Neural cell (in vitro differentiated cells): ENCODE data around the gene ADCY1. TPM values are rescaled to one million over a fixed set of nuclear protein-coding genes. Genes with fewer than 3 reads are reported as not detected.

ENCODE experiments used
- H2AFZ ChIP-seq: fragments of 200-600, 300-800 bp; sonication (generic), shearing (Covaris generic); 2 replicates; pipeline ENCODE4 v1.6.0; 2014; ENCODE audit warnings: low read depth, mild to moderate bottlenecking, antibody characterized with exemption, low read length, moderate library complexity
- H3F3A ChIP-seq: fragments of 200-600 bp; shearing (Covaris generic); 2 replicates; pipeline ENCODE4 v1.6.1; 2016; ENCODE audit warnings: mild to moderate bottlenecking, moderate library complexity, mixed read lengths, antibody characterized with exemption, low read length; ENCODE audit not compliant: insufficient read depth, poor library complexity, severe bottlenecking
- H3K27ac ChIP-seq: fragments of 200-600, 300-800 bp; sonication (generic), shearing (Covaris generic); 2 replicates; pipeline ENCODE4 v1.5.1; 2014; ENCODE audit warnings: mild to moderate bottlenecking, low read length, moderate library complexity
- H3K27me3 ChIP-seq: fragments of 300-800, 200-600 bp; sonication (generic), shearing (Covaris generic); 2 replicates; pipeline ENCODE4 v1.6.0; 2014; ENCODE audit warnings: mild to moderate bottlenecking, low read depth, low read length, moderate library complexity; ENCODE audit not compliant: insufficient read depth
- H3K36me3 ChIP-seq: fragments of 300-800, 200-600 bp; sonication (generic), shearing (Covaris generic); 2 replicates; pipeline ENCODE4 v1.5.1; 2014; ENCODE audit warnings: mild to moderate bottlenecking, antibody characterized with exemption, low read length, moderate library complexity; ENCODE audit not compliant: insufficient read depth
- H3K4me2 ChIP-seq: fragments of 300-800, 200-600 bp; sonication (generic), shearing (Covaris generic); 2 replicates; pipeline ENCODE4 v1.6.0; 2014; ENCODE audit warnings: mild to moderate bottlenecking, low read length
- H3K4me3 ChIP-seq: fragments of 300-800, 200-600 bp; sonication (generic), shearing (Covaris generic); 2 replicates; pipeline ENCODE4 v1.5.1; 2014; ENCODE audit warnings: mild to moderate bottlenecking, low read length, moderate library complexity
- H3K79me2 ChIP-seq: fragments of 200-600 bp; shearing (Covaris generic); replicated peaks from 2 replicates; pipeline ENCODE4 v1.6.0; 2014; ENCODE audit warnings: mild to moderate bottlenecking, low read length, moderate library complexity; ENCODE audit not compliant: insufficient read depth
- H3K9ac ChIP-seq: fragments of 300-800, 200-600 bp; sonication (generic), shearing (Covaris generic); 2 replicates; pipeline ENCODE4 v1.6.1; 2016; ENCODE audit warnings: mild to moderate bottlenecking, low read length, mixed read lengths
- H3K9me2 ChIP-seq: fragments of 200-600 bp; shearing (Covaris generic); 2 replicates; pipeline ENCODE4 v1.6.1; 2016; ENCODE audit warnings: mild to moderate bottlenecking, low read length, mixed read lengths; ENCODE audit not compliant: insufficient read depth
- H3K9me3 ChIP-seq: fragments of 200-600, 300-800 bp; sonication (generic), shearing (Covaris generic); 2 replicates; pipeline ENCODE4 v1.6.1; 2016; ENCODE audit warnings: mild to moderate bottlenecking, mixed run types, low read length, moderate library complexity, mixed read lengths
- H4K20me1 ChIP-seq: fragments of 200-600 bp; shearing (Covaris generic); 2 replicates; pipeline ENCODE4 v1.6.1; 2016; ENCODE audit warnings: mild to moderate bottlenecking, mixed run types; ENCODE audit not compliant: insufficient read depth
- EP300 ChIP-seq: fragments of 450-650 bp; conservative IDR thresholded peaks from 2 replicates; pipeline ENCODE4 v1.6.1; 2014; ENCODE audit warnings: antibody characterized with exemption, mild to moderate bottlenecking, moderate library complexity; ENCODE audit not compliant: poor library complexity, severe bottlenecking
- EZH2 ChIP-seq: fragments of 200-600, 300-800 bp; shearing (Covaris generic), sonication (generic); IDR thresholded peaks from 2 replicates; pipeline ENCODE4 v1.6.1; 2014; ENCODE audit warnings: antibody characterized with exemption, low read length, borderline replicate concordance, mild to moderate bottlenecking; ENCODE audit not compliant: insufficient read depth, poor library complexity, severe bottlenecking
- MXI1 ChIP-seq: fragments of 450-650 bp; conservative IDR thresholded peaks from 2 replicates; pipeline ENCODE4 v1.6.1; 2014; ENCODE audit warnings: antibody characterized with exemption, mild to moderate bottlenecking; ENCODE audit not compliant: poor library complexity, severe bottlenecking
- POLR2AphosphoS5 ChIP-seq: IDR thresholded peaks from 2 replicates; pipeline ENCODE4 v1.6.1; 2012
- RAD21 ChIP-seq: fragments of 450-650 bp; conservative IDR thresholded peaks from 2 replicates; pipeline ENCODE4 v1.6.1; 2014; ENCODE audit warnings: antibody characterized with exemption, mild to moderate bottlenecking, moderate library complexity
- REST ChIP-seq: IDR thresholded peaks from 2 replicates; pipeline ENCODE4 v1.6.1; 2012; ENCODE audit warnings: borderline replicate concordance
- SMC3 ChIP-seq: fragments of 450-650 bp; conservative IDR thresholded peaks from 2 replicates; pipeline ENCODE4 v1.6.1; 2014; ENCODE audit warnings: antibody characterized with exemption, mild to moderate bottlenecking, moderate library complexity; ENCODE audit not compliant: poor library complexity
- TAF1 ChIP-seq: IDR thresholded peaks from 2 replicates; pipeline ENCODE4 v1.6.1; 2012; ENCODE audit warnings: low read depth
- polyA plus RNA-seq: library from polyadenylated mRNA; depleted of rRNA; stranded (reverse); fragments of >200 nt; gene quantifications from 2 replicates; pipeline ENCODE4 v1.2.3, GENCODE V29; 2014
- TF ChIP-seq, protein P1 (sequence below): fragments of 450-650 bp; IDR thresholded peaks from 2 replicates; pipeline ENCODE4 v1.5.1; 2014; ENCODE audit warnings: antibody characterized with exemption, mild to moderate bottlenecking, moderate library complexity; ENCODE audit not compliant: poor library complexity, severe bottlenecking

ADCY1 gene
- polyA plus RNA-seq, 1 donor from 2014 or later: 14.8 TPM

DNA sequence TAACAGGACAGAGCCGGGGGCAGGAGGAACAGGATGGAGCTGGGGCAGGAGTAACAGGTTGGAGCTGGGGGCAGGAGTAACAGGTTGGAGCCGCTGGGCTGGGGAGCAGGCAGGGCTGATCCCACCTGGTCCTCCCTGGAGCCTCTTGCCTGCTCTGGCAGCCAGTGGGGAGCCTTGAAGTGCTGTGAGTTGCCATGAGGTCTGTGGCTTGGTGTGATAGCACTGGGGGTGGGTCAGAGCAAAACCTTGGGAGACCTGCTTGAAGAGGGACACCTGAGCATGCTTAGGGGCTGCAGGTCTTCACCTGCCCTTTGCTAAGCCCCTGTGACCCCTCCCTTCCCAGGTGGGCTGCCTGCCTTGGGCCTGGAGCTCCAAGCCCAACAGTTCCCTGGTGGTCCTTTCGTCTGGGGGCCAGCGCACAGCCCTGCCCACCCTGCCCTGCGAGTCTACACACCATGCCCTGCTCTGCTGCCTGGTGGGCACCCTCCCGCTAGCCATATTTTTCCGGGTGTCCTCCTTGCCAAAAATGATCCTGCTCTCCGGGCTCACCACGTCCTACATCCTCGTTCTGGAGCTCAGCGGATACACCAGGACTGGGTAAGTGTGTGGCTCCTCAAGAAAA lies 111.6 kb downstream of the ADCY1 start:
- Histone ChIP-seq H3K4me2 (no peak overlapping the region), H4K20me1 (no peaks in the 10 kb centered on the region), H2AFZ (no peak overlapping the region), H3F3A (no peaks in the 10 kb centered on the region), H3K27me3 (no peaks in the 10 kb centered on the region), H3K4me3 (no peak overlapping the region), H3K9me2 (no peaks in the 10 kb centered on the region), H3K9me3 (no peaks in the 10 kb centered on the region), H3K79me2 (no peaks in the 10 kb centered on the region), H3K36me3 (no peaks in the 10 kb centered on the region), H3K9ac (no peak overlapping the region), H3K27ac (no peak overlapping the region)
- TF ChIP-seq EP300 (no peak), POLR2AphosphoS5 (no peak), SMC3 (no peak), MXI1 (no peak), EZH2 (no peak), REST (no peak), TAF1 (no peak), RAD21 (no peak)
- TF ChIP-seq, protein P1, sequence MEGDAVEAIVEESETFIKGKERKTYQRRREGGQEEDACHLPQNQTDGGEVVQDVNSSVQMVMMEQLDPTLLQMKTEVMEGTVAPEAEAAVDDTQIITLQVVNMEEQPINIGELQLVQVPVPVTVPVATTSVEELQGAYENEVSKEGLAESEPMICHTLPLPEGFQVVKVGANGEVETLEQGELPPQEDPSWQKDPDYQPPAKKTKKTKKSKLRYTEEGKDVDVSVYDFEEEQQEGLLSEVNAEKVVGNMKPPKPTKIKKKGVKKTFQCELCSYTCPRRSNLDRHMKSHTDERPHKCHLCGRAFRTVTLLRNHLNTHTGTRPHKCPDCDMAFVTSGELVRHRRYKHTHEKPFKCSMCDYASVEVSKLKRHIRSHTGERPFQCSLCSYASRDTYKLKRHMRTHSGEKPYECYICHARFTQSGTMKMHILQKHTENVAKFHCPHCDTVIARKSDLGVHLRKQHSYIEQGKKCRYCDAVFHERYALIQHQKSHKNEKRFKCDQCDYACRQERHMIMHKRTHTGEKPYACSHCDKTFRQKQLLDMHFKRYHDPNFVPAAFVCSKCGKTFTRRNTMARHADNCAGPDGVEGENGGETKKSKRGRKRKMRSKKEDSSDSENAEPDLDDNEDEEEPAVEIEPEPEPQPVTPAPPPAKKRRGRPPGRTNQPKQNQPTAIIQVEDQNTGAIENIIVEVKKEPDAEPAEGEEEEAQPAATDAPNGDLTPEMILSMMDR: no peak

- no peaks in the 10 kb centered on the region for H3K9me3 ChIP-seq
- no peaks in the 10 kb centered on the region for H3K27me3 ChIP-seq
- H3K36me3 ChIP-seq: no peaks in the 10 kb centered on the region
- H3K9me2 ChIP-seq: no peaks in the 10 kb centered on the region
- no peak overlapping the region for H2AFZ ChIP-seq
- H3K9ac ChIP-seq: no peak overlapping the region
- no peaks in the 10 kb centered on the region for H4K20me1 ChIP-seq
- H3K79me2 ChIP-seq: no peaks in the 10 kb centered on the region
- H3K4me3 ChIP-seq: no peak overlapping the region
- H3K4me2 ChIP-seq: no peak overlapping the region
- no peaks in the 10 kb centered on the region for H3F3A ChIP-seq
- H3K27ac ChIP-seq: no peak overlapping the region
- TF ChIP-seq POLR2AphosphoS5 (no peak), TAF1 (no peak), REST (no peak), MXI1 (no peak), RAD21 (no peak), EZH2 (no peak), EP300 (no peak), SMC3 (no peak)
- TF ChIP-seq, protein P1: no peak
Measured at GRCh38 chr7:45686441-45687184, 112.4 kb downstream of the ADCY1 start.
